Neural cell (in vitro differentiated cells): ENCODE data around the gene CELA2A. TPM values are rescaled to one million over a fixed set of nuclear protein-coding genes. Genes with fewer than 3 reads are reported as not detected.

ENCODE experiments used
- H2AFZ ChIP-seq: fragments of 200-600, 300-800 bp; sonication (generic), shearing (Covaris generic); 2 replicates; pipeline ENCODE4 v1.6.0; 2014; ENCODE audit warnings: low read depth, mild to moderate bottlenecking, antibody characterized with exemption, low read length, moderate library complexity
- H3F3A ChIP-seq: fragments of 200-600 bp; shearing (Covaris generic); 2 replicates; pipeline ENCODE4 v1.6.1; 2016; ENCODE audit warnings: mild to moderate bottlenecking, moderate library complexity, mixed read lengths, antibody characterized with exemption, low read length; ENCODE audit not compliant: insufficient read depth, poor library complexity, severe bottlenecking
- H3K27ac ChIP-seq: fragments of 200-600, 300-800 bp; sonication (generic), shearing (Covaris generic); 2 replicates; pipeline ENCODE4 v1.5.1; 2014; ENCODE audit warnings: mild to moderate bottlenecking, low read length, moderate library complexity
- H3K27me3 ChIP-seq: fragments of 300-800, 200-600 bp; sonication (generic), shearing (Covaris generic); 2 replicates; pipeline ENCODE4 v1.6.0; 2014; ENCODE audit warnings: mild to moderate bottlenecking, low read depth, low read length, moderate library complexity; ENCODE audit not compliant: insufficient read depth
- H3K36me3 ChIP-seq: fragments of 300-800, 200-600 bp; sonication (generic), shearing (Covaris generic); 2 replicates; pipeline ENCODE4 v1.5.1; 2014; ENCODE audit warnings: mild to moderate bottlenecking, antibody characterized with exemption, low read length, moderate library complexity; ENCODE audit not compliant: insufficient read depth
- H3K4me2 ChIP-seq: fragments of 300-800, 200-600 bp; sonication (generic), shearing (Covaris generic); 2 replicates; pipeline ENCODE4 v1.6.0; 2014; ENCODE audit warnings: mild to moderate bottlenecking, low read length
- H3K4me3 ChIP-seq: fragments of 300-800, 200-600 bp; sonication (generic), shearing (Covaris generic); 2 replicates; pipeline ENCODE4 v1.5.1; 2014; ENCODE audit warnings: mild to moderate bottlenecking, low read length, moderate library complexity
- H3K79me2 ChIP-seq: fragments of 200-600 bp; shearing (Covaris generic); replicated peaks from 2 replicates; pipeline ENCODE4 v1.6.0; 2014; ENCODE audit warnings: mild to moderate bottlenecking, low read length, moderate library complexity; ENCODE audit not compliant: insufficient read depth
- H3K9ac ChIP-seq: fragments of 300-800, 200-600 bp; sonication (generic), shearing (Covaris generic); 2 replicates; pipeline ENCODE4 v1.6.1; 2016; ENCODE audit warnings: mild to moderate bottlenecking, low read length, mixed read lengths
- H3K9me2 ChIP-seq: fragments of 200-600 bp; shearing (Covaris generic); 2 replicates; pipeline ENCODE4 v1.6.1; 2016; ENCODE audit warnings: mild to moderate bottlenecking, low read length, mixed read lengths; ENCODE audit not compliant: insufficient read depth
- H3K9me3 ChIP-seq: fragments of 200-600, 300-800 bp; sonication (generic), shearing (Covaris generic); 2 replicates; pipeline ENCODE4 v1.6.1; 2016; ENCODE audit warnings: mild to moderate bottlenecking, mixed run types, low read length, moderate library complexity, mixed read lengths
- H4K20me1 ChIP-seq: fragments of 200-600 bp; shearing (Covaris generic); 2 replicates; pipeline ENCODE4 v1.6.1; 2016; ENCODE audit warnings: mild to moderate bottlenecking, mixed run types; ENCODE audit not compliant: insufficient read depth
- CTCF ChIP-seq: fragments of 450-650 bp; IDR thresholded peaks from 2 replicates; pipeline ENCODE4 v1.5.1; 2014; ENCODE audit warnings: antibody characterized with exemption, mild to moderate bottlenecking, moderate library complexity; ENCODE audit not compliant: poor library complexity, severe bottlenecking
- EP300 ChIP-seq: fragments of 450-650 bp; conservative IDR thresholded peaks from 2 replicates; pipeline ENCODE4 v1.6.1; 2014; ENCODE audit warnings: antibody characterized with exemption, mild to moderate bottlenecking, moderate library complexity; ENCODE audit not compliant: poor library complexity, severe bottlenecking
- EZH2 ChIP-seq: fragments of 200-600, 300-800 bp; shearing (Covaris generic), sonication (generic); IDR thresholded peaks from 2 replicates; pipeline ENCODE4 v1.6.1; 2014; ENCODE audit warnings: antibody characterized with exemption, low read length, borderline replicate concordance, mild to moderate bottlenecking; ENCODE audit not compliant: insufficient read depth, poor library complexity, severe bottlenecking
- MXI1 ChIP-seq: fragments of 450-650 bp; conservative IDR thresholded peaks from 2 replicates; pipeline ENCODE4 v1.6.1; 2014; ENCODE audit warnings: antibody characterized with exemption, mild to moderate bottlenecking; ENCODE audit not compliant: poor library complexity, severe bottlenecking
- POLR2AphosphoS5 ChIP-seq: IDR thresholded peaks from 2 replicates; pipeline ENCODE4 v1.6.1; 2012
- RAD21 ChIP-seq: fragments of 450-650 bp; conservative IDR thresholded peaks from 2 replicates; pipeline ENCODE4 v1.6.1; 2014; ENCODE audit warnings: antibody characterized with exemption, mild to moderate bottlenecking, moderate library complexity
- REST ChIP-seq: IDR thresholded peaks from 2 replicates; pipeline ENCODE4 v1.6.1; 2012; ENCODE audit warnings: borderline replicate concordance
- SMC3 ChIP-seq: fragments of 450-650 bp; conservative IDR thresholded peaks from 2 replicates; pipeline ENCODE4 v1.6.1; 2014; ENCODE audit warnings: antibody characterized with exemption, mild to moderate bottlenecking, moderate library complexity; ENCODE audit not compliant: poor library complexity
- TAF1 ChIP-seq: IDR thresholded peaks from 2 replicates; pipeline ENCODE4 v1.6.1; 2012; ENCODE audit warnings: low read depth
- polyA plus RNA-seq: library from polyadenylated mRNA; depleted of rRNA; stranded (reverse); fragments of >200 nt; gene quantifications from 2 replicates; pipeline ENCODE4 v1.2.3, GENCODE V29; 2014

The CELA2A gene
- polyA plus RNA-seq, 1 donor from 2014 or later = not detected

- Histone ChIP-seq H3K4me2 (no peak overlapping the region), H3K9ac (no peak overlapping the region), H2AFZ (no peak overlapping the region), H3K36me3 (no peaks in the 10 kb centered on the region), H4K20me1 (no peaks in the 10 kb centered on the region), H3K9me3 (no peaks in the 10 kb centered on the region), H3F3A (no peaks in the 10 kb centered on the region), H3K27ac (no peak overlapping the region), H3K27me3 (no peaks in the 10 kb centered on the region), H3K79me2 (no peaks in the 10 kb centered on the region), H3K4me3 (no peak overlapping the region), H3K9me2 (no peaks in the 10 kb centered on the region)
- no peak for TF ChIP-seq TAF1
- no peak for TF ChIP-seq POLR2AphosphoS5
- TF ChIP-seq SMC3 = no peak
- no peak for TF ChIP-seq CTCF
- TF ChIP-seq MXI1 = no peak
- TF ChIP-seq EP300 = no peak
- TF ChIP-seq EZH2 = no peak
- TF ChIP-seq REST = no peak
- TF ChIP-seq RAD21 = no peak
Measured at GRCh38 chr1:15436881-15437442, 19.6 kb upstream of the CELA2A start.

- Histone ChIP-seq H3F3A (no peaks in the 10 kb centered on the region), H3K36me3 (no peaks in the 10 kb centered on the region), H4K20me1 (no peaks in the 10 kb centered on the region), H3K9me3 (no peaks in the 10 kb centered on the region), H3K27me3 (no peaks in the 10 kb centered on the region), H3K9ac (no peak overlapping the region), H3K4me3 (no peak overlapping the region), H3K4me2 (no peak overlapping the region), H3K9me2 (no peaks in the 10 kb centered on the region), H2AFZ (no peak overlapping the region), H3K79me2 (no peaks in the 10 kb centered on the region), H3K27ac (no peak overlapping the region)
- TF ChIP-seq EP300 (no peak), CTCF (no peak), REST (no peak), SMC3 (no peak), MXI1 (no peak), EZH2 (no peak), POLR2AphosphoS5 (no peak), RAD21 (no peak), TAF1 (no peak)
Measured at GRCh38 chr1:15439325-15439724, 17.2 kb upstream of the CELA2A start.
